LHCN-M2 (cell line): ENCODE measurements around the gene MT1G. TPM values are rescaled to one million over a fixed set of nuclear protein-coding genes. Genes with fewer than 3 reads are reported as not detected.
"Not testable (repeated sequence)": the region's sequence is repeated elsewhere in the genome, so short reads cannot be mapped to it uniquely, and the experiment has no call there.

Experiments used
- DNase-seq: peaks from one replicate; pipeline ENCODE4 v3.0.0-alpha.2; 2012; ENCODE audit warnings: low read depth
- total RNA-seq: library from RNA; depleted of rRNA; stranded (reverse); fragments of >200 nt; gene quantifications from 2 replicates; pipeline ENCODE4 v1.2.3, GENCODE V29; 2014

MT1G gene
- total RNA-seq, 1 experiment from 2014 or later, result 1.9 TPM

DNA sequence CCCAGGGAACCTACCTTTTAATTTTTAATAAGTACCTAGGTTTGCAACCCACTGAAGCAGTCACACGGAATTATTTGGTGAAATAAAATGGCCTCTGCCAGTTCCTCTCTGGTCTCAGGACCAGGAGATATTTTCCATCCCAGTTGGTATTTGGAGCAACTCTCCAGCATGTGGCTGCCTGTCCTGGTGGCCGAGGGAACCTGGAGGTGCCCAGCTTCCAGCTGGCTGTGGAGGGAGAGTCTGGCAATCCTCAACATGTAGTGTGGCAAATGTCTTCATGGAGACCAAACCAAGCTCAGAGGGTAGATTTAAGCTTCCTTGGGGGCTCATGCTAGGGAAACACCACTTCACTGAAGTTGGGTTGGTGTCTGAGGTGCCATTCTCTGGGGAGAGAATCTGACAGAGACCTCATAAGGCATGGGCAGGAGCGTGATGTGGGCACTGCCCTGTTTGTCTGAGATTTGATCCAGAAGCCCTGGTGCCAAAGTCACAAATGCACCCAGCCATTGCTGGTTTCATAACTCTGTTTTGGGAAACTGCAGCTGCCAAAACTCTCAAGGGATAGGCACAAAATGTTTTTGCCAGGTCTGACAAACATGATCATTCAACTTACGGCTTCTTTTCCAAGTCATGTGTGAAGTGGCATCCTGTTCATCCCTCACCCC lies 17.2 kb upstream of the MT1G start:
- DNase-seq, result no peak

DNA sequence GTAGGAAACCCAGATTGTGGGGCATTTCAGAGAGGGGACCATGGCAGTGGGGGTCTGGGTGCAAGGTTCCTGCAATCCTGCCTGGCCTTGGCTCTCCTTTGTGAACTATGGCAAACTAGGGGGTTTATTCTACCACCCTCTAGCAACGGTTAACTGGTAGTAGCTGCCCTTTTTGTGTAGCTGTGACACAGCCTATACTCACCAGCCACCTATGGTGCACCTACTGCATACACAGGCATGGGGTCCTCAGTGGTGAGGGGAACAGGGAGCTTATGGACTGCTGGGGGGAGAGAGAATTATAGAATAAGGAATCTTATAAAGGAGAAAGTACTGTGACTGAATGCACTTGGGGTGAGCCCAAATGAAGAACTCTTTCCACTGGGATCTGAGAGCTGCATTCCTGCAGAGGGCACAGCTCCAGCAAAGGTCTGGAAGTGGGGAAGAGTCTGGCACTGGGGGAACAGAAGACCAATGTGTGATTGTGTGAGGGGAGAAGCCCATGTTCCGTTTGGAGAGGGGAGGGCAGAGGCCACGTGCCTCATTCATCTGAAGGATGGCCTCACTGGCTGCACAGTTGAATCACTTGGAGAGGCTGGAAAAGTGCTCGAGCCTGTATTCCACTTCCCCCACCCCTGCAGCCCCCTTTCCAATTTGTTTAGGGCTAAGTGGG lies 16.5 kb upstream of the MT1G start:
- DNase-seq, result no peak

DNA sequence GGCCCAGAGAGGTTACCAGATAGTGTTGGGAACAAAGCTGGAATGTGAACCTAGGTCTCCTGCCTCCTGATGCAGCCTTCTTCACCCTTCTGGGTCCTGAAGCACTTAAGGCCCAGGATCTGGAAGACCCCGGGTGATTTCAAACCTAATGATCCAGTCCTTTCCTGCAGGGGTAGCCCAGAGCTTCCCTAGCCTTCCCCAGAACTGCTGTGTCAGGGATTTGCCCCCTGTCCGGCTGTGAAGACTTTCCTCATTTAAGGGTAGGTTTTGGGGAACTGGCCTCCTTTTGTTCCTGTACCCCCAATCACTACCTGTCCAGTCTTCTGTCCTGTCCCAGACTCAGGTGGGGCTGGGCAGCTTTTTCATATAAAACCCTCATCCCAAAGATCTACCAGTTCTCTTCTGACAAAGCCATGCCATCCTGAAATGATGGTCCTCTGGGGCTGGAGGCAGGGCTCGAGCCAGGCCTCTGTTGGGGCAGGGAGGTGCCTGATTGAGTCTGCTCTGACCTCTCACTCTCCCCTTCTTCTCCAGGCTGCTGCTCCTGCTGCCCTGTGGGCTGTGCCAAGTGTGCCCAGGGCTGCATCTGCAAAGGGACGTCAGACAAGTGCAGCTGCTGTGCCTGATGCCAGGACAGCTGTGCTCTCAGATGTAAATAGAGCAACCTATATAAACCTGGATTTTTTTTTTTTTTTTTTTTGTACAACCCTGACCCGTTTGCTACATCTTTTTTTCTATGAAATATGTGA lies 15.7 kb upstream of the MT1G start:
- no peak for DNase-seq

DNA sequence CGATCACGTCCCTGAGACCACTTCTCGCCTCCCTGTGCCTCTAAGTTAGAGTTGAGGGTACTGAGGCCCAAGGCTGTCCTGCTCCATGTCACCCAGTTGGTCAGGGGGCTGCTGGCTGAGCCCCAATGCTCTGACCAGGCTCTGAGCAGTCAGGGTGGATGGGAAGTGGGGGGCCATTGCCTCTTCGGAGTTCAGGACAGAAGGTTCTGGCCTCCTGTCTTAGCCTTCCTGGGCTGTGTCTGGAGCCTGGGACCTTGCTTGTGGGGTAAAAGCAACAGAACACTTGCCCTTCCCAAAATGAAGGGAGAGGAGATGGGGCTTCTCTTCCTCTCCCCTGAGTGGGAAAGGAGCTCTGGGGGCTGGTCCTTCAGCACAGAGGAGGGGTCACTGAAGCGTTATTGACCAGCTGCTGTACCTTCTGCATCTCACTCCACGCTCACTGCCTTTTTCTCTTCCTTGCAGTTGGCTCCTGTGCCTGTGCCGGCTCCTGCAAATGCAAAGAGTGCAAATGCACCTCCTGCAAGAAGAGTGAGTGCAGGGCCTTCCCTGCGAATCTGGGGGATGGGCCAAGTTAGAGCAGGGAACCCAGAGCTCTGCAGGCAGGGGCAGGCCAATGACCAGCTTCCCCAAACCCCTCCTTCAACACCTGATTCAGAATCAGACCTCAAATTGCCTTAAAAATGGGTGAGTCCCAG lies 15.0 kb upstream of the MT1G start:
- DNase-seq, result no peak

DNA sequence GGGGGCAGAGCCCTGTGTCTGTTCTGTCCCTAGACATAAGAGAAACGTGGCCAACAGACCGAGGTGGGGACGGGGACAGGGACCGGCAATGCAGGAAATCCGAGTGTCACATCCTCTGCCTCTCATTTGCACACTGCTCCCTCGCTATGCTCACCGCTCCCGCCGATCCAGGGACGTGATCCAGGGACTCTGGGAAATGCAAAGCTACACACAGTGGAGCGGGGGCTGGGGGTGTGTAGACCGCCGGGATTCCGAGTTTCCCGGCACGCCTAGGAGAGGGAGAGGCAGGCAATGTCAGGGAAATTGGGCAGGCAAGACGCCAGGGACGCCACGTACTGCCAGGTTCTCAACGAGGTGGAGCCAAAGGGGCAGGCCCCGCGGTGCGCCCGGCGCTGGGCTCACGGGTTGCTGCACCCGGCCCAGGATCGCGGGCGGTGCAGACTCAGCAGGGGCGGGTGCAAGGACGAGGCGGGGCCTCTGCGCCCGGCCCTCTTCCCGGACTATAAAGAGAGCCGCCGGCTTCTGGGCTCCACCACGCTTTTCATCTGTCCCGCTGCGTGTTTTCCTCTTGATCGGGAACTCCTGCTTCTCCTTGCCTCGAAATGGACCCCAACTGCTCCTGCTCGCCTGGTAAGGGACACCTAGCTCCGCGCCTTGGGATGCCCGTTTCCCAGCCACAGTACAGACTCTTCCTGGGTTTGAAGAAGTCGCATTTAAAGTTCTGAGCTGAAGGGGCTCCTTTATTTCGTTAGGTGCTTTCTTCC lies 14.3 kb upstream of the MT1G start, which contains the start of gene MT1X:
Gene MT1X (plus strand): TSS at position 532 of the 764 bp plus-strand sequence. CDS start 71 bp downstream, at position 603.
- DNase-seq, result peak; percentile 89

DNA sequence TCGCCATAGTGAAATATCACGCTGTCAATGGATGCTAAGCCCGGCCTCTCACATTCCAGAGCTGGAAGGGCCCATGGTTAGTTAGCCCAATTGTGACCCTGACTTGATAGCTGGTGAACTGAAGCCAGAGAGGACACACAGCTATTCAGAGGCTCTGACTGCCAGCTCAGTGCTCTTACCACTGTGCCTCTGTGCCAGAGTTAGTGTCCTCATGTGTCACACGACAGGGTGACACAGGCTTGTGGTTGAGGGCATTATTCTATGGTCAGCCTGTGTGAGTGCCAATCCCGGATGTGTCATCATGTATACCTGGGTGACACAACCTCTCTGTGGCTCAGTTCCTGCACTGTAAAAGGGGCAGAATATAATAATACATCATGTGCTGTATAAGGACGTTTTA lies 12.0 kb upstream of the MT1G start:
- peak; percentile 20 for DNase-seq

DNA sequence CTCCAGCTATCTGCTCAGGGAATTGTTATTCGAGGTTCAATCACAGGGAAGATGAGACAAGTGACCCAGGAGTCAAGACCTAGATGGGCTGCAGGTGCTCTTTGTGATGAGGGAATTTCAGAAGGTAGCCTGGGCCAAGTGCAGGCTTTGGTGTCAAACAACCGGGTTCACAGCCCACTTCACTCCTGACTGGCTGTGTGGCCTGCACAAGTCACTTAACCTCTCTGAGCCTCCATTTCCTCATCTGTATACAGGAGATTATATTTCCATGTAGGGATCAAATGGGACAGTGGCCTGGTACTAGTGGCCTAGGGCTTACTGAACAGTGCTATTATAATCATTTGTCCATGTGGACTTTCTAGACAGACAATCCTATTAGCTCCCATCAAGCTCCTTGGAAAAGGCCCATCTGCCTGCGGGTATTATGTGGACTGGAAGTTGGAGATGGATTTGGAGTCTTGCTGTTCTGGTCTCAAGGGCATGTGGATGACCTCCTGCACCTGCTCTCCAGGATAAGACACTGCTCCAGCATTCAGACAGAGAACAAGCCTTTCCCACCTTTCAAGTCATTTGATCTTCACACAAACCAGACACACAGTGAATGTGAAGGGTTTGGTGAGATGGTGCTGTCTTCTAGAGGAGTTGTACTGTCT lies 11.3 kb upstream of the MT1G start:
- DNase-seq, result no peak

DNA sequence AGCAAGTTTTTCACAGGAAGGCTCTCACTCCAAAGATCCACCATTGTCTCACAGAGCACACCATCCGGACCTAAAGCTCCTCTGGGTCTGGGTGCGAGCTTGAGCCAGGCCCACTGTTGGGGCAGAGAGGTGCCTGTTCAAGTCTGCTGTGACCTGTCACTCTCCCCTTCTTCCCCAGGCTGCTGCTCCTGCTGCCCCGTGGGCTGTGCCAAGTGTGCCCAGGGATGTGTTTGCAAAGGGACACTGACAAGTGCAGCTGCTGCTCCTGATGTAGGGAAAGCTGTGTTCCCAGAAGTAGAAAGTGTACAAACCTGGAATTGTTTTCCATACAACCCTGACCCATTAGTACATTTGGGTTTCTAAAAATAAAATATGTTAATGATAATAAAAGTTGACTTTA lies 9.6 kb upstream of the MT1G start:
- no peak for DNase-seq

DNA sequence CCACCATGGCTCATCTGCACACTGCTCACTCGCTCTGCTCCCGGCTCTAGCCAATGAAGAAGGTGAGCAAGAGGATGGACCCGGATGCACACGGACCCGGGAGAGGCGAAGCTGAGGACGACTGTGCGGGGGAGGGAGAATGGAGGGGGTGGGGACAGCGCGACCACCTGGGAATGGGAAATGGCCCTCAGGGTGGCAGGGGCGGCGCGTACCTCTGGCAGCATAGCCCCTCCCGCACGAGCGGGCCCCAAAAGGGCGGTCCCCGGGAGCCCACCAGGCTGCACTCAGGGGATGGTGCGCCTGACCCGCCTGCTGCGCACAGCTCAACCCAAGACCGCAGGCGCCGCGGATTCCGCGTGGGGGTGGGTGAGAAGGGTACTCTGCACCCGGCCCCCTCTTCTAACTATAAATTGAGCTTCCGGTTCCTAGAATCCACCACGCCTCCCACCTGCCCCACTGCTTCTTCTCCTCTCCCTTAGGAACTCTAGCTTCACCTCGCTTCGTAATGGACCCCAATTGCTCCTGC lies 7.9 kb upstream of the MT1G start:
- DNase-seq, result no peak

DNA sequence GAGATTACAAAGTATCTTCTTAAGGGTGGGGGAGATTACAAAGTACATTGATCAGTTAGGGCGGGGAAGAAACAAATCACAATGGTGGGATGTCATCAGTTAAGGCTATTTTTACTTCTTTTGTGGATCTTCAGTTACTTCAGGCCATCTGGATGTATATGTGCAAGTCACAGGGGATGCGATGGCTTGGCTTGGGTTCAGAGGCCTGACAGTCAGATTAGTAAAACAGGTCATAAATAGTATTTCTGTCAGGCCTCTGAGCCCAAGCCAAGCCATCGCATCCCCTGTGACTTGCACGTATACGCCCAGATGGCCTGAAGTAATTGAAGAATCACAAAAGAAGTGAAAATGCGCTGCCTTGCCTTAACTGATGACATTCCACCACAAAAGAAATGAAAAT lies 6.7 kb upstream of the MT1G start:
- not testable (repeated sequence) for DNase-seq

DNA sequence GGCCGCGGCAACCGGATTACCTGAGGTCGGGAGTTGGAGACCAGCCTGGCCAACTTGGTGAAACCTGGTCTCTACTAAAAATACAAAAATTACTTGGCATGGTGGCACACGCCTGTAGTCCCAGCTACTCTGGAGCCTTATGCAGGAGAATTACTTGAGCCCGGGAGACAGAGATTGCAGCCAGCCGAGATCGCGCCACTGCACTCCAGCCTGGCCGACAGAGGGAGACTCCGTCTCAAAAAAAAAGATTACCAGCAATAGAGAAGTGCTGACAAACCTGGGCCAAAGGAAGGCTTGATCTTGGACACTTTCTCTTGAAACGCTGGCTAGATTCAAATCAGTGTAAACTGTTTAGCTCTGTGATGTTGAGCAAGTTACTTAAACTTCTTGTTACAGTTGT lies 6.1 kb upstream of the MT1G start:
- no peak for DNase-seq

DNA sequence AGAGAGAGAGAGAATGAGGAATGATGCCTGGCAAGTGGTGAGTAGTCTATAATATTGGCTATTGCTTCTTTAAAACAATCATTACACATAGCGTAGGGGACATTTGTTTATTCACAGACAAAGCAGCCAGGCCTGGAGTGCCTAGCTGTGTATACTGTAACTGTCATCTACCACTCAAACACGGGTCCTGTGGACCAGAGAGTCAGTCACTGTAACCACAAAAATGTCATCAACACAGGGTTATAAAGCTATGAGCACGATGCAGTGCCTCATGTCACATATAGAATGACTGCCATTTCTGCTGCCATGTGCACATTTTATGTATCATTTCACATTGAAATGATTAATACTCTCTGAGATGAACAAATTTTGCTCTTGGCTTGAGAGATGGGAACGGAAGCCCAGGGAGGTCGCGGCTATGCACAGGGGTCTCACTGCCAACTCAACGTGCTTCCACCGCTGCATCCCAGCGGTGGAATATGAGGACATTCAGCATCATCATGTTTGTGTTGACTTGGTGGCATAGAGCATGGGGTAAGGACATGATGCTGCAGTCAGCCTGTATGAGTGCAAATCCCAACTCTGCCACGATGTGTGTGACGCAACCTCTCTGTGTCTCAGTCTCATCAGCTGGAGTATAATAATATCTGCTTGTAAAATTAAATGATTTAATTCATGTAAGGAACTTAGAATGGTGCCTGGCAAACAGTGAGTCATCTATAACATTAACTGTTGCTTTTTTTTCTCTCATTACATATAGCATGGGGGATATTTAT lies 5.1 kb upstream of the MT1G start:
- DNase-seq, result no peak

DNA sequence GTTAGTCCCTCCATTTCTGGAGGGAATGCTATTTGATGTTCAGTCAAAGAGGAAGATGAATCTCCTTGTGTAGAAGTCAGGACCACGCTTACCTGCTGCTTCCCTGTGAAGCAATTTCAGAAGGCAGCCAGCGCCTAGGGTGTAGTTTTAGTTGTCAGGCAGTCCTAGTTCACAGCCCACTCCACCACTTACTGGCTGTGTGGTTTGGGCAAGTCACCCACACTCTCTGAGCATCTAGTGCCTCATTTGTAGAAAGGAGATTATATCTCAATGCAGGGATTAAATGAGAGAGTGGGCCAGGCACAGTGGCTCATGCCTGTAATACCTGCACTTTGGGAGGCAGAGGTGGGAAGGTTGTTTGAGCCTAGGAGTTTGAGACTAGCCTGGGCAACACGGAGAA lies 4.3 kb upstream of the MT1G start:
- not testable (repeated sequence) for DNase-seq

DNA sequence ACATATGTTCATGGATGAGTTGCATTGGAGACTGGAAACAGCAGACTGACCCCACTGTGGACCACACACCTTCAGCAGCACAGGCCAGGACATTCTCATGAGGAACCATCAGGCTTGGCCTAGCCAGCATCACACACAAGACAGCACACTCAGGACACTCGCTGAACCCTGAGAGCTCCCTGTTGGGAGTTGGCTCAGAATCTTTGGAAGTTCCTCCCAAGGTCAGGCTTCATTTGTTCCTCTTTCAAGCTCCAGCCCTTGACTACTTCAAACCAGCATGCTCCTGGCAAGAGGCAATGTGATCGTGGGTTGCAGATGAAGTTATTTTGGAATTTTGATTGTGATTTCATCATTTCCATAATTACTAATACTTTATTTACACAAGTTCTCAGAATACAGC lies 3.8 kb upstream of the MT1G start:
- DNase-seq, result not testable (repeated sequence)

DNA sequence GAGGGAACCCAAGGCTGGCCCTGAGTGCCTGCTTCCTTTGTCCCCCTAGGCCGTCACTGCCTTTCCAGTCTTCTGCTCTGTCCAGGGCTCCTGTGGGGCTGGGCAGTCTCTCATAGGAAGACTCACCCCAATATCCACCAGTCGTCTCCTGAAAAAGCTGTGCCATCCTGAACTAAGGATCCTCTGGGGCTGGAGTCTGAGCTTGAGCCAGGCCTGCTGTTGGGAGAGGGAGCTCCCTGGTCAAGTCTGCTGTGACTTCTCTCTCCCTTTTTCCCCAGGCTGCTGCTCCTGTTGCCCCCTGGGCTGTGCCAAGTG lies 2.7 kb upstream of the MT1G start:
- DNase-seq, result no peak

DNA sequence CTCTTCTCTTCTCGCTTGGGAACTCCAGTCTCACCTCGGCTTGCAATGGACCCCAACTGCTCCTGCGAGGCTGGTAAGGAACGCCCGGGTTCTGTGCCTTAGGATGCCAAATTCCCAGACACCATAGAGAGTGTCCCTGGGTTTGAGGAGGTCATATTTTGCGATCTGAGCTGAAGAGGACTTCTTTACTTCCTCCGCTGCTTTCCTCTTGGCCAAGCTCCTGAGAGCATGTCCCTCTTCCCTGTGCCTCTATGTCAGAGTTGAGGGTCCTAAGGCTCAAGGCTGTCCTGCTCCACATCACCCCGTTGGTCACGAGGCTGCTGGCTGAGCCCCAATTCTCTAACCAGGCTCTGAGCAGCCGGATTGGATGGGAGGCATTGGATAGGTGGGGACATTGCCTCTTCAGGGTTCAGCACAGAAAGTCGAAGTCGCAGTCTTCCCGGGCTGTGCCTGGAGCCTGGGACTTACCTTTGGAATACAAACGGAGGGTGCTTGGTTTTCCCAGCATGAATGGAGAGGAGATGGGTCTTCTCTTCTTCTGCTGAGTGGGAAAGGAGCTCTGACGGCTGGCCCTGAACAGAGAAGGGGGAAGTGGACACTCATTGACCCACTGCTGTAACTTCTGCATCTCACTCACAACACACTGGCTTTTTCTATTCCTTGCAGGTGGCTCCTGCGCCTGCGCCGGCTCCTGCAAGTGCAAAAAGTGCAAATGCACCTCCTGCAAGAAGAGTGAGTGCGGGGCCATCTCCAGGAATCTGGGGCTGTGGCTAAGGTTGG lies 2.2 kb upstream of the MT1G start:
- DNase-seq, result no peak

DNA sequence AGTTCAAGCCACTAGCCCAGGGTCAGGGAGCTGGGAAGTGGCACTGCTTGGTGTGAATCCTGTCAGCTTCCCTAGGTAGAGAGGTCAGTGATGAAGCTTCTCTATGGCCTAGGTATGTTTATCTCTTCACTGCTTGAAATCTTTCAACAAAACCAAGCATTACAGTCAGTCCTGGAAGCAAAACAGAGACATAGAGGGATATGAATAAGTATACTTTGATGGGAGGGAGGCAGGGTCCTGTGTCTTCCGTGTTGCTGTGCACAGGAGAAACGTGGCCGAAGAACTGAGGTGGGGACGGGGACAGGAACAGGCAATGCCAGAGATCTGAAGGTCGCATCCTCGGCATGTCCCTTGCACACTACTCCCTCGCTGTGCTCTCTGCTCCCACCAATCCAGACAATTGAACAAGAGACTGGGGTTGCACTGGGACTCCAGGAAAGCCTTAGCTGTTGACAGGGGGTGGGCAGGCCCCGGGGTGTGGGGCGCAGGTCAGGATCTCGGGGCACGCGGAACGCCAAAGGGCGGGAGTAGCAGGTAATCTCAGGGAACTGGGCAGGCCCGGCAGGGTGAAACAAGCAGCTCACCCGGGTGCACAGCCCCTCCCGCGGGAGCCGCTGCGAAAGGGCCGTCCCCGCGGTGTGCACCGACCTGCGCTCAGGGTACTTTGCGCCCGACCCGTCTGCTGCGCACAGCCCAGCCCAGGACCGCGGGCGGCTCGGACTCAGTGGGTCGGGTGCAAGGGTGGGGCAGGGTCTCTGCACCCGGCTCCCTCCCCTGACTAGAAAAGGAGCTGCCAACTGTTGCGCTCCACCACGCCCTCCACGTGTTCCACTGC lies 1.4 kb upstream of the MT1G start, which contains the start of gene MT1H:
Gene MT1H (plus strand): TSS at position 810 of the 835 bp plus-strand sequence. CDS start 71 bp downstream, outside the sequence.
- DNase-seq, result no peak
